CD4-positive, CD25-positive, alpha-beta regulatory T cell (primary cell): ENCODE data around the gene KAT2B. TPM values are rescaled to one million over a fixed set of nuclear protein-coding genes. Genes with fewer than 3 reads are reported as not detected.

Experiments used
- polyA plus RNA-seq, 4 donors: library from polyadenylated mRNA; unstranded; fragments of 300-500 nt; fragmentation: Illumina TruSeq; gene quantifications; one replicate each; pipeline ENCODE4 v1.2.3, GENCODE V29; 2021
- total RNA-seq: library from RNA; stranded (reverse); gene quantifications from one replicate; pipeline ENCODE4 v1.2.3, GENCODE V29; 2022

KAT2B gene
- total and polyA plus RNA-seq, 5 donors from 2014 or later: 5.7 to 185 (median 8.7) TPM

Other genes with a start within 250 kb of the KAT2B start
- gene EFHB, start 106.2 kb upstream of the KAT2B start, total RNA-seq: 1.3 TPM
- gene EFHB, start 106.2 kb upstream of the KAT2B start, polyA plus RNA-seq: under 1 TPM; 0.10 to 0.26 (median 0.19) TPM
- 134 TPM for gene RAB5A, start 93.3 kb upstream of the KAT2B start, total RNA-seq
- 10 to 100 TPM; 33.8 to 41.9 (median 40.3) TPM for gene RAB5A, start 93.3 kb upstream of the KAT2B start, polyA plus RNA-seq
- not detected for gene PP2D1, start 28.2 kb upstream of the KAT2B start, total RNA-seq
- gene PP2D1, start 28.2 kb upstream of the KAT2B start, polyA plus RNA-seq: 1 to 10 TPM in 1 of 4 donors, under 1 TPM in 3; 0.16 to 1.2 (median 0.21) TPM
- gene SGO1, start 145.8 kb downstream of the KAT2B start, total RNA-seq: 2.1 TPM
- gene SGO1, start 145.8 kb downstream of the KAT2B start, polyA plus RNA-seq: 1 to 10 TPM in 3 of 4 donors, under 1 TPM in 1; 0.56 to 2.7 (median 1.9) TPM